H1 (cell line): ENCODE data around the gene ZNF750. TPM values are rescaled to one million over a fixed set of nuclear protein-coding genes. Genes with fewer than 3 reads are reported as not detected.

ENCODE experiments used
- FOSL1 ChIP-seq: IDR thresholded peaks from 2 replicates; pipeline ENCODE4 v1.6.1; 2011; ENCODE audit warnings: mild to moderate bottlenecking, low read depth, low read length, moderate library complexity; ENCODE audit not compliant: insufficient read depth
- SAP30 ChIP-seq: fragments of 300-600 bp; sonication (generic); IDR thresholded peaks from 2 replicates; pipeline ENCODE4 v1.7.1; 2012; ENCODE audit warnings: low read length, moderate library complexity, mild to moderate bottlenecking, inconsistent platforms; ENCODE audit not compliant: insufficient read depth, insufficient replicate concordance
- polyA plus RNA-seq, 7 experiments: library from polyadenylated mRNA; depleted of rRNA in 3 of 7; stranded (reverse) in 5 of 7; unstranded in 2 of 7; fragments of >200 nt in 5 of 7; fragments of 200-250 nt in 2 of 7; gene quantifications; 1 replicate in 5 of 7; 2 replicates in 1 of 7; 4 replicates in 1 of 7; pipeline versions ENCODE4 v1.2.1 to v1.2.3, GENCODE V29; 2011 to 2013; ENCODE audit warnings: missing spikeins in 2 of 7, mixed read lengths in 2 of 7
- total RNA-seq: library from RNA; stranded (reverse); fragmentation: NEBNext Ultra II Directional; extraction: Animal tissue kit (Norgen Biotek cat#: 25700); gene quantifications from 2 replicates; pipeline ENCODE4 v1.2.1, GENCODE V29; 2021
- TF ChIP-seq, protein P1 (sequence below): fragments of 300-600 bp; sonication (generic); IDR thresholded peaks from 2 replicates; pipeline ENCODE4 v1.7.1; 2012; ENCODE audit warnings: low read length, moderate library complexity, mild to moderate bottlenecking, inconsistent platforms; ENCODE audit not compliant: insufficient replicate concordance

ZNF750 gene
- total and polyA plus RNA-seq, 2 of the 8 experiments (the other 6 are each of a cell fraction or from before 2014, with no cell fraction given), result not detected

GRCh38 chr17:82863941-82864712 is 24.3 kb upstream of the ZNF750 start (continued):
- TF ChIP-seq FOSL1 (no peak), SAP30 (no peak)
- TF ChIP-seq, protein P1, sequence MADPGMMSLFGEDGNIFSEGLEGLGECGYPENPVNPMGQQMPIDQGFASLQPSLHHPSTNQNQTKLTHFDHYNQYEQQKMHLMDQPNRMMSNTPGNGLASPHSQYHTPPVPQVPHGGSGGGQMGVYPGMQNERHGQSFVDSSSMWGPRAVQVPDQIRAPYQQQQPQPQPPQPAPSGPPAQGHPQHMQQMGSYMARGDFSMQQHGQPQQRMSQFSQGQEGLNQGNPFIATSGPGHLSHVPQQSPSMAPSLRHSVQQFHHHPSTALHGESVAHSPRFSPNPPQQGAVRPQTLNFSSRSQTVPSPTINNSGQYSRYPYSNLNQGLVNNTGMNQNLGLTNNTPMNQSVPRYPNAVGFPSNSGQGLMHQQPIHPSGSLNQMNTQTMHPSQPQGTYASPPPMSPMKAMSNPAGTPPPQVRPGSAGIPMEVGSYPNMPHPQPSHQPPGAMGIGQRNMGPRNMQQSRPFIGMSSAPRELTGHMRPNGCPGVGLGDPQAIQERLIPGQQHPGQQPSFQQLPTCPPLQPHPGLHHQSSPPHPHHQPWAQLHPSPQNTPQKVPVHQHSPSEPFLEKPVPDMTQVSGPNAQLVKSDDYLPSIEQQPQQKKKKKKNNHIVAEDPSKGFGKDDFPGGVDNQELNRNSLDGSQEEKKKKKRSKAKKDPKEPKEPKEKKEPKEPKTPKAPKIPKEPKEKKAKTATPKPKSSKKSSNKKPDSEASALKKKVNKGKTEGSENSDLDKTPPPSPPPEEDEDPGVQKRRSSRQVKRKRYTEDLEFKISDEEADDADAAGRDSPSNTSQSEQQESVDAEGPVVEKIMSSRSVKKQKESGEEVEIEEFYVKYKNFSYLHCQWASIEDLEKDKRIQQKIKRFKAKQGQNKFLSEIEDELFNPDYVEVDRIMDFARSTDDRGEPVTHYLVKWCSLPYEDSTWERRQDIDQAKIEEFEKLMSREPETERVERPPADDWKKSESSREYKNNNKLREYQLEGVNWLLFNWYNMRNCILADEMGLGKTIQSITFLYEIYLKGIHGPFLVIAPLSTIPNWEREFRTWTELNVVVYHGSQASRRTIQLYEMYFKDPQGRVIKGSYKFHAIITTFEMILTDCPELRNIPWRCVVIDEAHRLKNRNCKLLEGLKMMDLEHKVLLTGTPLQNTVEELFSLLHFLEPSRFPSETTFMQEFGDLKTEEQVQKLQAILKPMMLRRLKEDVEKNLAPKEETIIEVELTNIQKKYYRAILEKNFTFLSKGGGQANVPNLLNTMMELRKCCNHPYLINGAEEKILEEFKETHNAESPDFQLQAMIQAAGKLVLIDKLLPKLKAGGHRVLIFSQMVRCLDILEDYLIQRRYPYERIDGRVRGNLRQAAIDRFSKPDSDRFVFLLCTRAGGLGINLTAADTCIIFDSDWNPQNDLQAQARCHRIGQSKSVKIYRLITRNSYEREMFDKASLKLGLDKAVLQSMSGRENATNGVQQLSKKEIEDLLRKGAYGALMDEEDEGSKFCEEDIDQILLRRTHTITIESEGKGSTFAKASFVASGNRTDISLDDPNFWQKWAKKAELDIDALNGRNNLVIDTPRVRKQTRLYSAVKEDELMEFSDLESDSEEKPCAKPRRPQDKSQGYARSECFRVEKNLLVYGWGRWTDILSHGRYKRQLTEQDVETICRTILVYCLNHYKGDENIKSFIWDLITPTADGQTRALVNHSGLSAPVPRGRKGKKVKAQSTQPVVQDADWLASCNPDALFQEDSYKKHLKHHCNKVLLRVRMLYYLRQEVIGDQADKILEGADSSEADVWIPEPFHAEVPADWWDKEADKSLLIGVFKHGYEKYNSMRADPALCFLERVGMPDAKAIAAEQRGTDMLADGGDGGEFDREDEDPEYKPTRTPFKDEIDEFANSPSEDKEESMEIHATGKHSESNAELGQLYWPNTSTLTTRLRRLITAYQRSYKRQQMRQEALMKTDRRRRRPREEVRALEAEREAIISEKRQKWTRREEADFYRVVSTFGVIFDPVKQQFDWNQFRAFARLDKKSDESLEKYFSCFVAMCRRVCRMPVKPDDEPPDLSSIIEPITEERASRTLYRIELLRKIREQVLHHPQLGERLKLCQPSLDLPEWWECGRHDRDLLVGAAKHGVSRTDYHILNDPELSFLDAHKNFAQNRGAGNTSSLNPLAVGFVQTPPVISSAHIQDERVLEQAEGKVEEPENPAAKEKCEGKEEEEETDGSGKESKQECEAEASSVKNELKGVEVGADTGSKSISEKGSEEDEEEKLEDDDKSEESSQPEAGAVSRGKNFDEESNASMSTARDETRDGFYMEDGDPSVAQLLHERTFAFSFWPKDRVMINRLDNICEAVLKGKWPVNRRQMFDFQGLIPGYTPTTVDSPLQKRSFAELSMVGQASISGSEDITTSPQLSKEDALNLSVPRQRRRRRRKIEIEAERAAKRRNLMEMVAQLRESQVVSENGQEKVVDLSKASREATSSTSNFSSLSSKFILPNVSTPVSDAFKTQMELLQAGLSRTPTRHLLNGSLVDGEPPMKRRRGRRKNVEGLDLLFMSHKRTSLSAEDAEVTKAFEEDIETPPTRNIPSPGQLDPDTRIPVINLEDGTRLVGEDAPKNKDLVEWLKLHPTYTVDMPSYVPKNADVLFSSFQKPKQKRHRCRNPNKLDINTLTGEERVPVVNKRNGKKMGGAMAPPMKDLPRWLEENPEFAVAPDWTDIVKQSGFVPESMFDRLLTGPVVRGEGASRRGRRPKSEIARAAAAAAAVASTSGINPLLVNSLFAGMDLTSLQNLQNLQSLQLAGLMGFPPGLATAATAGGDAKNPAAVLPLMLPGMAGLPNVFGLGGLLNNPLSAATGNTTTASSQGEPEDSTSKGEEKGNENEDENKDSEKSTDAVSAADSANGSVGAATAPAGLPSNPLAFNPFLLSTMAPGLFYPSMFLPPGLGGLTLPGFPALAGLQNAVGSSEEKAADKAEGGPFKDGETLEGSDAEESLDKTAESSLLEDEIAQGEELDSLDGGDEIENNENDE, result no peak
